Chondrocyte (in vitro differentiated cells): ENCODE results near the gene COL4A2. TPM values are rescaled to one million over a fixed set of nuclear protein-coding genes. Genes with fewer than 3 reads are reported as not detected.

ENCODE experiments used
- DNase-seq: peaks from one replicate; pipeline ENCODE4 v3.0.0; 2021; ENCODE audit warnings: mixed read lengths, low spot score
- H3K27ac Mint-ChIP-seq: one replicate; pipeline ENCODE4 v1.8.0; 2021; ENCODE audit warnings: mild to moderate bottlenecking, moderate library complexity, mixed read lengths; ENCODE audit not compliant: unreplicated experiment
- H3K27me3 Mint-ChIP-seq: 2 replicates; pipeline ENCODE4 v1.8.0; 2021; ENCODE audit warnings: low read depth, mixed read lengths
- H3K36me3 Mint-ChIP-seq: 2 replicates; pipeline ENCODE4 v1.8.0; 2021; ENCODE audit warnings: low read depth, mixed read lengths
- H3K4me1 Mint-ChIP-seq: 2 replicates; pipeline ENCODE4 v1.8.0; 2021; ENCODE audit warnings: low read depth, mild to moderate bottlenecking, mixed read lengths
- H3K4me3 Mint-ChIP-seq: one replicate; pipeline ENCODE4 v1.8.0; 2021; ENCODE audit warnings: mild to moderate bottlenecking, moderate library complexity, mixed read lengths; ENCODE audit not compliant: unreplicated experiment
- H3K9me3 Mint-ChIP-seq: 2 replicates; pipeline ENCODE4 v1.8.0; 2021; ENCODE audit warnings: low read depth, mixed read lengths
- CTCF ChIP-seq: fragments of 200-600 bp; sonication (generic); IDR thresholded peaks from 2 replicates; pipeline ENCODE4 v1.5.0; 2021; ENCODE audit warnings: antibody characterized with exemption, mild to moderate bottlenecking, moderate library complexity
- microRNA-seq: library from miRNA; unstranded; fragments of <30 nt; microRNA quantifications from one replicate; pipeline ENCODE4 v1.2.0, GENCODE V29; 2020; ENCODE audit warnings: borderline number of aligned reads
- total RNA-seq: library from RNA; stranded (reverse); gene quantifications from 3 replicates; pipeline ENCODE4 v1.2.1, GENCODE V29; 2021

The COL4A2 gene
- total RNA-seq, 1 donor from 2014 or later, result 2,366 TPM

GRCh38 chr13:110560601-110561343 is 253.7 kb downstream of the COL4A2 start:
- no peak for DNase-seq
- TF ChIP-seq CTCF, result no peak
- H3K36me3 Mint-ChIP-seq, result peaks cover 7% of the 10 kb centered on the region
- H3K4me1 Mint-ChIP-seq, result peaks cover 42% of the 10 kb centered on the region
- peak overlapping the region; percentile 75 for H3K4me3 Mint-ChIP-seq
- no peaks in the 10 kb centered on the region for H3K9me3 Mint-ChIP-seq
- H3K27me3 Mint-ChIP-seq, result no peaks in the 10 kb centered on the region
- H3K27ac Mint-ChIP-seq, result peak overlapping the region; percentile 68

GRCh38 chr13:110561344-110562035 is 254.4 kb downstream of the COL4A2 start, which contains the start of gene RAB20:
TSS of gene RAB20 (minus strand) at chr13:110561722. CDS start at chr13:110561519, 203 bp downstream.
- no peak for TF ChIP-seq CTCF
- peaks cover 42% of the 10 kb centered on the region for H3K4me1 Mint-ChIP-seq

GRCh38 chr13:110562036-110562597 is 255.0 kb downstream of the COL4A2 start:
- Mint-ChIP-seq H3K27ac (peak overlapping the region; percentile 92), H3K36me3 (peaks cover 3% of the 10 kb centered on the region), H3K27me3 (no peaks in the 10 kb centered on the region), H3K4me1 (peaks cover 42% of the 10 kb centered on the region), H3K9me3 (no peaks in the 10 kb centered on the region), H3K4me3 (peak overlapping the region; percentile 83)
- DNase-seq, result no peak
- peak; percentile 31 for TF ChIP-seq CTCF

More at GRCh38 chr13:110561344-110562035, 254.4 kb downstream of the COL4A2 start, which contains the start of gene RAB20:
- no peaks in the 10 kb centered on the region for H3K9me3 Mint-ChIP-seq
- no peak for DNase-seq
- peaks cover 7% of the 10 kb centered on the region for H3K36me3 Mint-ChIP-seq
- H3K27ac Mint-ChIP-seq, result peak within 1 kb of the TSS; percentile 92
- H3K27me3 Mint-ChIP-seq, result no peaks in the 10 kb centered on the region
- H3K4me3 Mint-ChIP-seq, result peak within 1 kb of the TSS; percentile 83

Small RNA genes lying within 50 kb of the gene (microRNA-seq; reads per million reads assigned to microRNA genes)
- gene MIR8073, result not detected

Other genes starting within 250 kb of the COL4A2 start
- gene COL4A1, start 127 bp upstream of the COL4A2 start, total RNA-seq, result 2,319 to 5,210 TPM (median 5,209 TPM) in 3 replicates